K562 (cell line): ENCODE results near the gene WBP2NL. TPM values are rescaled to one million over a fixed set of nuclear protein-coding genes. Genes with fewer than 3 reads are reported as not detected.
A peak's percentile ranks its signal among the peaks of the same experiment; 100 is the strongest.

Experiments
- ATAC-seq: fragments of 200-7000 bp; cut with Tn5 transposase; 3 replicates; pipeline ENCODE4 v1.9.1; 2020; ENCODE audit warnings: moderate library complexity
- BruUV-seq: library from RNA; stranded (reverse); fragments of 400-500 nt; replicated peaks from 2 replicates; lab custom pipeline; 2021; lab: Mats Ljungman, UMichigan
- CTCF ChIA-PET: fragments of 300-600 bp; formaldehyde crosslinking; extraction: SDS; loops from one replicate; lab custom pipeline; 2021; ENCODE audit warnings: low intra/inter-chr PET ratio; lab: Yijun Ruan, JAX
- POLR2A ChIA-PET: fragments of 300-600, 350-650 bp; sonication (Branson Sonifier 250); formaldehyde crosslinking; extraction: SDS; loops from one replicate; lab custom pipeline; 2021; ENCODE audit warnings: antibody characterized with exemption, inconsistent platforms; lab: Yijun Ruan, JAX
- DNase-seq, 4 experiments: peaks; one replicate each; pipeline versions ENCODE4 v3.0.0 to v3.0.0-alpha.2; 2011 to 2018; ENCODE audit warnings: low spot score in 3 of 4, mixed read lengths in 3 of 4; ENCODE audit errors: extremely low read depth in 1 of 4
- FAIRE-seq: peaks from 2 replicates; lab custom pipeline; 2011; peaks lifted over from hg19 to GRCh38; lab: Jason Lieb, UNC
- H2AFZ ChIP-seq: 2 replicates; pipeline ENCODE4 v1.6.0; 2011; ENCODE audit warnings: low read depth, low read length, control low read depth, inconsistent platforms
- H3K27ac ChIP-seq: fragments of 200-600 bp; 3 replicates; pipeline ENCODE4 v1.8.0; 2011; ENCODE audit warnings: low read depth, mild to moderate bottlenecking, control low read depth, inconsistent platforms, low read length, moderate library complexity, mixed read lengths; ENCODE audit errors: extremely low read depth
- H3K27me3 ChIP-seq, 2 experiments: fragments of 300-600 bp in 1 of 2; 2 replicates in 1 of 2; 3 replicates in 1 of 2; pipeline versions ENCODE4 v1.6.0 to v1.8.0; 2011; ENCODE audit warnings: inconsistent platforms in 2 of 2, low read length in 2 of 2, mild to moderate bottlenecking in 1 of 2, mixed read lengths in 1 of 2, moderate library complexity in 1 of 2; ENCODE audit not compliant: control insufficient read depth in 2 of 2, insufficient read depth in 2 of 2
- H3K36me3 ChIP-seq: fragments of 300-600 bp; 3 replicates; pipeline ENCODE4 v1.8.0; 2011; ENCODE audit warnings: mild to moderate bottlenecking, low read length, inconsistent platforms; ENCODE audit not compliant: control insufficient read depth, insufficient read depth
- H3K4me1 ChIP-seq, 2 experiments: fragments of 200-600 bp in 1 of 2; replicated peaks in 1 of 2; 2 replicates in 1 of 2; 3 replicates in 1 of 2; pipeline versions ENCODE4 v1.5.1 to v1.8.0; 2011; ENCODE audit warnings: inconsistent platforms in 2 of 2, low read length in 2 of 2, mild to moderate bottlenecking in 1 of 2, mixed read lengths in 1 of 2, moderate library complexity in 1 of 2; ENCODE audit not compliant: control insufficient read depth in 2 of 2, insufficient read depth in 2 of 2
- H3K4me2 ChIP-seq: 2 replicates; pipeline ENCODE4 v1.6.1; 2011; ENCODE audit warnings: low read length, control low read depth, inconsistent platforms, mixed read lengths; ENCODE audit not compliant: insufficient read depth
- H3K4me3 ChIP-seq: fragments of 200-600 bp; sonication (generic), shearing (Covaris generic); 2 replicates; pipeline ENCODE4 v1.5.1; 2016; ENCODE audit warnings: control low read depth, inconsistent platforms
- H3K79me2 ChIP-seq: fragments of 200-600 bp; 3 replicates; pipeline ENCODE4 v1.8.0; 2011; ENCODE audit warnings: low read length, inconsistent platforms; ENCODE audit not compliant: control insufficient read depth, insufficient read depth
- H3K9ac ChIP-seq, 2 experiments: 2 replicates each; pipeline versions ENCODE4 v1.6.0 to v1.6.1; 2011; ENCODE audit warnings: low read depth in 2 of 2, low read length in 2 of 2, control low read depth in 1 of 2, inconsistent platforms in 1 of 2, mild to moderate bottlenecking in 1 of 2, mixed read lengths in 1 of 2; ENCODE audit not compliant: insufficient read depth in 1 of 2
- H3K9me1 ChIP-seq: one replicate; pipeline ENCODE4 v1.6.0; 2011; ENCODE audit warnings: inconsistent platforms, mild to moderate bottlenecking, low read length, moderate library complexity; ENCODE audit not compliant: control insufficient read depth, insufficient read depth
- H3K9me3 ChIP-seq: replicated peaks from 2 replicates; pipeline ENCODE4 v1.5.1; 2011; ENCODE audit warnings: low read depth, low read length, inconsistent platforms; ENCODE audit not compliant: control insufficient read depth, insufficient read depth
- H4K20me1 ChIP-seq: replicated peaks from 2 replicates; pipeline ENCODE4 v1.6.1; 2011; ENCODE audit warnings: low read length, inconsistent platforms, mixed read lengths; ENCODE audit not compliant: control insufficient read depth, insufficient read depth
- BACH1 ChIP-seq: fragments of 200-800 bp; sonication (Bioruptor generic); IDR thresholded peaks from 2 replicates; pipeline ENCODE4 v1.6.1; 2016; ENCODE audit warnings: missing genetic modification characterization, missing compliant biosample characterization
- CBX2 ChIP-seq: fragments of 200-600 bp; sonication (generic); IDR thresholded peaks from one replicate; pipeline ENCODE4 v1.6.1; 2012; ENCODE audit warnings: mild to moderate bottlenecking, low read length, inconsistent platforms; ENCODE audit not compliant: insufficient read depth, poor library complexity, severe bottlenecking
- NEUROD1 ChIP-seq: fragments of 150-350 bp; IDR thresholded peaks from 2 replicates; pipeline ENCODE4 v1.6.1; 2014; ENCODE audit warnings: borderline replicate concordance, low read length, low read depth; ENCODE audit not compliant: partially characterized antibody
- RHOXF2B ChIP-seq: fragments of 250-450 bp; sonication (Bioruptor Pico); conservative IDR thresholded peaks from 2 replicates; pipeline ENCODE4 v1.5.1; 2021
- WGBS: fragments of 100-300 bp; shearing (Covaris generic); methylation state at CpG from one replicate; pipeline ENCODE4 v1.1.6; 2016; ENCODE audit warnings: low coverage, mixed read lengths; ENCODE audit not compliant: insufficient coverage; ENCODE audit errors: missing lambda C conversion rate; 5-methylcytosine and 5-hydroxymethylcytosine counted together
- in situ Hi-C: fragments of 300-500 bp; cut with MboI; formaldehyde crosslinking; loops from 4 replicates; pipeline ENCODE4 v1.15.0; 2018; ENCODE audit warnings: inconsistent platforms, mixed read lengths
- intact Hi-C: fragments of 100-400 bp; cut with micrococcal nuclease; formaldehyde crosslinking; loops from 2 replicates; pipeline ENCODE4 v1.14.2; 2022
- polyA plus RNA-seq, 8 experiments: library from polyadenylated mRNA; depleted of rRNA in 4 of 8; stranded (reverse) in 5 of 8; unstranded in 3 of 8; fragments of >200 nt; fragmentation: Nextera tagmentation in 2 of 8; fragmentation: Illumina TruSeq in 1 of 8; extraction: Ambion mirVana in 2 of 8; extraction: Trizol in 1 of 8; gene quantifications; 2 replicates each; pipeline versions ENCODE4 v1.2.1 to v1.2.3, GENCODE V29; 2011 to 2014; ENCODE audit warnings: inconsistent platforms in 1 of 8, missing spikeins in 1 of 8
- total RNA-seq, 7 experiments: library from RNA; depleted of rRNA in 6 of 7; stranded (reverse); fragments of >200 nt in 6 of 7; fragmentation: Illumina TruSeq in 2 of 7; extraction: Trizol in 2 of 7; gene quantifications; 2 replicates each; pipeline versions ENCODE4 v1.2.1 to v1.2.3, GENCODE V29; 2011 to 2021; ENCODE audit warnings: low replicate concordance in 1 of 7
- TF ChIP-seq, protein P1 (sequence below): fragments of 200-600 bp; sonication (generic); IDR thresholded peaks from one replicate; pipeline ENCODE4 v1.6.1; 2012; ENCODE audit warnings: mild to moderate bottlenecking, low read depth, low read length, inconsistent platforms
- TF ChIP-seq, protein P2 (sequence below), 2 experiments: IDR thresholded peaks; 2 replicates each; pipeline ENCODE4 v1.6.1; 2011; ENCODE audit warnings: borderline replicate concordance in 1 of 2, control low read depth in 1 of 2, low read depth in 1 of 2, low read length in 1 of 2, mild to moderate bottlenecking in 1 of 2, mixed read lengths in 1 of 2, moderate library complexity in 1 of 2; ENCODE audit not compliant: insufficient read depth in 1 of 2, insufficient read length in 1 of 2, poor library complexity in 1 of 2, severe bottlenecking in 1 of 2; ENCODE audit errors: extremely low read depth in 1 of 2

WBP2NL gene
- total and polyA plus RNA-seq, 9 of the 15 experiments (the other 6 are each of a cell fraction or from before 2014, with no cell fraction given) = not detected

DNA sequence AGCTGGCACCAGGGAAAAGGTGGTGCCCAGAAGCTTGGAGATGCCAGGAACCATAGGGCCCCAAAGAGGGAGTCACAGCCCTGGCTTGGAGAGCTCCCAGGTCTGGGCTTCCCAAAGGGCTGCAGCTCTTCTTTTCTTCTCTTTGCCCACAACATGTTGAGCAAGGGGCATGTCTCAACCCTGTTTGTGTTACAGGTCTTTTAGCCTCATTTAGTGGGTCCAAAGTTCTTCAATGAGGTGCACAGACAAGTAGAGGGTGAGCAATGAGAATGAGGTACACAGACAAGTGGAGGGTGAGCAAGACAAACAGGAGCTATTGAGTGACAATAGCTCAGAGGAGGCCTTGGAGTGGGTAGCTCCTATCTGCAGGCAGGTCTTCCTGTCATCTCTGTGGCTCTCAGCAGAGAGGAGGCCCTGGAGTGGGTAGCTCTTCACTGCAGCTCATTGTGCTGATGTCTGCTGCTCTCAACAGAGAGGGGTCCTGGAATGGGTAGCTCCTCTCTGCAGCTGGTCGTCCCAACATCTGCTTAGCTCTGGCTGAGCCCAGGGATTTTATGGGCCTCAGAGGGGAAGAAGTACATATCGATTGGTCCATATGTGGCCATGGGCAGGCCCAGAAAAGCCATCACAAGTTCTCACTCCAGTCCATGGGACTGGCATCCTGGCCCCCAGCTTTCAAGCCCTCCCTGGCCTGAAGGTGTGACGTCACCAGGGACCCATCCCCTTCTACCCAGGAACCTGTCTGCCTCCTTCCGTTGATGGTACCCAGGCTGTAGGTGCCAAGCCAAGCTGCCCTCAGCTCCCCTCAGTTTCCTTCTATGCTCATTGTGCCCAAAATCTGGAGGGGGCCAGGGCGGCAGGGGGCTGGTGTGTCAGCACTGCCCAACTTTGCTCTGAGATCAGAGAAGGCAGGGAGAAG lies 34.9 kb downstream of the WBP2NL start:
- POLR2A ChIA-PET = no interaction called here
- FAIRE-seq = no peak
- DNase-seq = peak in 1 of 4 experiments; percentile 7
- Histone ChIP-seq H2AFZ (no peak overlapping the region), H3K9me3 (0 out of 2 replicates have a peak, but pooled peaks cover 4% of the 10 kb centered on the region), H3K4me3 (no peak overlapping the region), H3K9ac (no peak overlapping the region), H3K79me2 (no peaks in the 10 kb centered on the region), H3K9me1 (no peaks in the 10 kb centered on the region), H3K4me2 (no peak overlapping the region), H3K27ac (no peak overlapping the region), H3K4me1 (no peaks in the 10 kb centered on the region), H3K36me3 (no peaks in the 10 kb centered on the region), H4K20me1 (no peaks in the 10 kb centered on the region), H3K27me3 (no peaks in the 10 kb centered on the region)
- no TSS peak for BruUV-seq
- 0% methylated on average over 2 of the region's 5 CpGs for WGBS
- ATAC-seq = no peak
- intact Hi-C loops = no loop called here
- in situ Hi-C loops = no loop called here
- CTCF ChIA-PET = no interaction called here
- TF ChIP-seq NEUROD1 (no peak), RHOXF2B (CRISPR knock-in tag) (no peak), CBX2 (no peak), BACH1 (tag) (no peak)
- TF ChIP-seq, protein P1, sequence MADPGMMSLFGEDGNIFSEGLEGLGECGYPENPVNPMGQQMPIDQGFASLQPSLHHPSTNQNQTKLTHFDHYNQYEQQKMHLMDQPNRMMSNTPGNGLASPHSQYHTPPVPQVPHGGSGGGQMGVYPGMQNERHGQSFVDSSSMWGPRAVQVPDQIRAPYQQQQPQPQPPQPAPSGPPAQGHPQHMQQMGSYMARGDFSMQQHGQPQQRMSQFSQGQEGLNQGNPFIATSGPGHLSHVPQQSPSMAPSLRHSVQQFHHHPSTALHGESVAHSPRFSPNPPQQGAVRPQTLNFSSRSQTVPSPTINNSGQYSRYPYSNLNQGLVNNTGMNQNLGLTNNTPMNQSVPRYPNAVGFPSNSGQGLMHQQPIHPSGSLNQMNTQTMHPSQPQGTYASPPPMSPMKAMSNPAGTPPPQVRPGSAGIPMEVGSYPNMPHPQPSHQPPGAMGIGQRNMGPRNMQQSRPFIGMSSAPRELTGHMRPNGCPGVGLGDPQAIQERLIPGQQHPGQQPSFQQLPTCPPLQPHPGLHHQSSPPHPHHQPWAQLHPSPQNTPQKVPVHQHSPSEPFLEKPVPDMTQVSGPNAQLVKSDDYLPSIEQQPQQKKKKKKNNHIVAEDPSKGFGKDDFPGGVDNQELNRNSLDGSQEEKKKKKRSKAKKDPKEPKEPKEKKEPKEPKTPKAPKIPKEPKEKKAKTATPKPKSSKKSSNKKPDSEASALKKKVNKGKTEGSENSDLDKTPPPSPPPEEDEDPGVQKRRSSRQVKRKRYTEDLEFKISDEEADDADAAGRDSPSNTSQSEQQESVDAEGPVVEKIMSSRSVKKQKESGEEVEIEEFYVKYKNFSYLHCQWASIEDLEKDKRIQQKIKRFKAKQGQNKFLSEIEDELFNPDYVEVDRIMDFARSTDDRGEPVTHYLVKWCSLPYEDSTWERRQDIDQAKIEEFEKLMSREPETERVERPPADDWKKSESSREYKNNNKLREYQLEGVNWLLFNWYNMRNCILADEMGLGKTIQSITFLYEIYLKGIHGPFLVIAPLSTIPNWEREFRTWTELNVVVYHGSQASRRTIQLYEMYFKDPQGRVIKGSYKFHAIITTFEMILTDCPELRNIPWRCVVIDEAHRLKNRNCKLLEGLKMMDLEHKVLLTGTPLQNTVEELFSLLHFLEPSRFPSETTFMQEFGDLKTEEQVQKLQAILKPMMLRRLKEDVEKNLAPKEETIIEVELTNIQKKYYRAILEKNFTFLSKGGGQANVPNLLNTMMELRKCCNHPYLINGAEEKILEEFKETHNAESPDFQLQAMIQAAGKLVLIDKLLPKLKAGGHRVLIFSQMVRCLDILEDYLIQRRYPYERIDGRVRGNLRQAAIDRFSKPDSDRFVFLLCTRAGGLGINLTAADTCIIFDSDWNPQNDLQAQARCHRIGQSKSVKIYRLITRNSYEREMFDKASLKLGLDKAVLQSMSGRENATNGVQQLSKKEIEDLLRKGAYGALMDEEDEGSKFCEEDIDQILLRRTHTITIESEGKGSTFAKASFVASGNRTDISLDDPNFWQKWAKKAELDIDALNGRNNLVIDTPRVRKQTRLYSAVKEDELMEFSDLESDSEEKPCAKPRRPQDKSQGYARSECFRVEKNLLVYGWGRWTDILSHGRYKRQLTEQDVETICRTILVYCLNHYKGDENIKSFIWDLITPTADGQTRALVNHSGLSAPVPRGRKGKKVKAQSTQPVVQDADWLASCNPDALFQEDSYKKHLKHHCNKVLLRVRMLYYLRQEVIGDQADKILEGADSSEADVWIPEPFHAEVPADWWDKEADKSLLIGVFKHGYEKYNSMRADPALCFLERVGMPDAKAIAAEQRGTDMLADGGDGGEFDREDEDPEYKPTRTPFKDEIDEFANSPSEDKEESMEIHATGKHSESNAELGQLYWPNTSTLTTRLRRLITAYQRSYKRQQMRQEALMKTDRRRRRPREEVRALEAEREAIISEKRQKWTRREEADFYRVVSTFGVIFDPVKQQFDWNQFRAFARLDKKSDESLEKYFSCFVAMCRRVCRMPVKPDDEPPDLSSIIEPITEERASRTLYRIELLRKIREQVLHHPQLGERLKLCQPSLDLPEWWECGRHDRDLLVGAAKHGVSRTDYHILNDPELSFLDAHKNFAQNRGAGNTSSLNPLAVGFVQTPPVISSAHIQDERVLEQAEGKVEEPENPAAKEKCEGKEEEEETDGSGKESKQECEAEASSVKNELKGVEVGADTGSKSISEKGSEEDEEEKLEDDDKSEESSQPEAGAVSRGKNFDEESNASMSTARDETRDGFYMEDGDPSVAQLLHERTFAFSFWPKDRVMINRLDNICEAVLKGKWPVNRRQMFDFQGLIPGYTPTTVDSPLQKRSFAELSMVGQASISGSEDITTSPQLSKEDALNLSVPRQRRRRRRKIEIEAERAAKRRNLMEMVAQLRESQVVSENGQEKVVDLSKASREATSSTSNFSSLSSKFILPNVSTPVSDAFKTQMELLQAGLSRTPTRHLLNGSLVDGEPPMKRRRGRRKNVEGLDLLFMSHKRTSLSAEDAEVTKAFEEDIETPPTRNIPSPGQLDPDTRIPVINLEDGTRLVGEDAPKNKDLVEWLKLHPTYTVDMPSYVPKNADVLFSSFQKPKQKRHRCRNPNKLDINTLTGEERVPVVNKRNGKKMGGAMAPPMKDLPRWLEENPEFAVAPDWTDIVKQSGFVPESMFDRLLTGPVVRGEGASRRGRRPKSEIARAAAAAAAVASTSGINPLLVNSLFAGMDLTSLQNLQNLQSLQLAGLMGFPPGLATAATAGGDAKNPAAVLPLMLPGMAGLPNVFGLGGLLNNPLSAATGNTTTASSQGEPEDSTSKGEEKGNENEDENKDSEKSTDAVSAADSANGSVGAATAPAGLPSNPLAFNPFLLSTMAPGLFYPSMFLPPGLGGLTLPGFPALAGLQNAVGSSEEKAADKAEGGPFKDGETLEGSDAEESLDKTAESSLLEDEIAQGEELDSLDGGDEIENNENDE = no peak
- TF ChIP-seq, protein P2, sequence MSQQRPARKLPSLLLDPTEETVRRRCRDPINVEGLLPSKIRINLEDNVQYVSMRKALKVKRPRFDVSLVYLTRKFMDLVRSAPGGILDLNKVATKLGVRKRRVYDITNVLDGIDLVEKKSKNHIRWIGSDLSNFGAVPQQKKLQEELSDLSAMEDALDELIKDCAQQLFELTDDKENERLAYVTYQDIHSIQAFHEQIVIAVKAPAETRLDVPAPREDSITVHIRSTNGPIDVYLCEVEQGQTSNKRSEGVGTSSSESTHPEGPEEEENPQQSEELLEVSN (IDR thresholded peaks at IDR 0.05; ENCODE audit: borderline replicate concordance in 1 of 2, extremely low read depth in 1 of 2, insufficient read depth in 1 of 2, insufficient read length in 1 of 2, low read depth in 1 of 2, low read length in 1 of 2, poor library complexity in 1 of 2, severe bottlenecking in 1 of 2) = no peak
